Dedifferentiated amniotic fluid mesenchymal stem cell (primary cell): ENCODE measurements around the gene VPS13D.
"Not testable (repeated sequence)": the region's sequence is repeated elsewhere in the genome, so short reads cannot be mapped to it uniquely, and the experiment has no call there.

Experiments
- DNase-seq: peaks from one replicate; pipeline ENCODE4 v3.0.0-alpha.2; 2016; ENCODE audit errors: extremely low spot score

VPS13D gene

DNA sequence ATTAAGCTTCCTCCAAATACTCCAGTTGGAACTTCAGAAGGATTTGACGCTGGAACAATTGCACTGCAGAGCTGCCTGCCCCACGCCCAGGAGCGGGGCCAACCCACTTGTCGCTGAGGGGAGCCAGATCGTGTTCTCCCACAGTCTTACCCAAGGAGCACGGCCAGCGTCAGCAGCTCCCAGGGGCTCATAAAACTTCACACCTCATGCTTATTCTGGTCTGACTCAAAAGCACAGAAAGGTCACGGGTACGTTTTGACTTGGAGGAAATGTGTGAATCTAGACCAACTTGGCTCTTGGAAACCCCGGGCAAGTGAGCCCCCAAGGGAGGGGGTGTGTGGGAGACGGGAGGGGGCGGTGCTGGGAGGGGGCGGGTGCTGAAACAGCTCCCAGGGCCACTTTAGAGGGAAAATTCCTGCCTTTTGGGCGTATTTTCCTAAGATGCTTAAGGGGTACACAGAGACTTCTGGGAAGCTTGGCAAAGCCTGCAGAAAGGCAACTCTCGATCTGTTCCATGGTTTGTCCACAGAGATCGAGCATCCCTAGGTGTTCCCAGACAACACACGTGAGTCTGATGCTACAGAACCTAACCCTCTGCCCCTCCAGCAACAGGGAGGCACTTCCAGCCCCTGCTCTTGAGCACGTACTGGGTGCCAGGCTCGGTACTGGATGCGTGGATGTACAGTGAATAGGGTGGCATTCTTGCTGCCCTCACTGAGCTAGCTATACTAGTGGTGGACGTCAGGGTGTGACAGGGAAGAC is 289.3 kb downstream of the VPS13D start:
- DNase-seq = no peak

GRCh38 chr1:12519693-12520364 is 290.0 kb downstream of the VPS13D start:
- no peak for DNase-seq

- no peak for DNase-seq
These were observed 291.3 kb downstream of the VPS13D start for GRCh38 chr1:12521096-12521495.

DNA sequence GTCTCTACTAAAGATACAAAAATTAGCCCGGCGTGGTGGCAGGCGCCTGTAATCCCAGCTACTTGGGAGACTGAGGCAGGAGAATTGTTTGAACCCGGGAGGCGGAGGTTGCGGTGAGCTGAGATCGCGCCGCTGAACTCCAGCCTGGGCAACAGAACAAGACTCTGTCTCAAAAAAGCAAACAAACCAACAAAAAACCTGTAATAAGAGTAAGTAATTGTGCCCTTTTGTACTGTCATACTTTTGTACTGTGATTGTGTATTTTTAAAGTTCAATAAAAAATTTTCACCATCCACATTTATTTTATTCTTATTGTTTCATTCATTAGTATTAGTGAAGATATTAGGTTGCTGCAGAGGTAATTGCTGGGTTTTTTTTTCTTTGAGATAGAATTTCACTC is 292.9 kb downstream of the VPS13D start:
- DNase-seq = not testable (repeated sequence)

DNA sequence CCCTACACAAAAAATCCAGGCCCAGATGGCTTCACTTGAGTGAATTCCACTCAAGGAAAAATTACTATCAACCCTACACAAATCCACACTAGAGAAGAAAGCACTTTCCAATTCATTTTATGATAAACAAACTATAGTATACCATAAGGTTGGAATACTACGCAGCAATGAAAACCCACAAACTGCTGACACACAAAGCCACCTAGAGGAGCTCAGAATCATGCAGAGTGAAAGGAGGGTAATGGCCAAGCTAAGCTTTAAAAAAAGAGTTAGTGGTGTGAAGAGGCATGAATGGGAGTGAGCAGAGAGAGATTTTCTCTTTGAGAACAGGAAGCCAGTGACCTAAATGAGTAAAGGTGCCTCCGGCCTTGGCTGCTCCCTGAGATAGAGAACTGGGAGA is 294.4 kb downstream of the VPS13D start:
- DNase-seq = no peak

GRCh38 chr1:12525311-12526181 is 295.7 kb downstream of the VPS13D start:
- no peak for DNase-seq

- DNase-seq = no peak
These were observed 297.7 kb downstream of the VPS13D start for GRCh38 chr1:12527564-12527963.

GRCh38 chr1:12528021-12528852 is 298.4 kb downstream of the VPS13D start:
- peak; percentile 15 for DNase-seq

DNA sequence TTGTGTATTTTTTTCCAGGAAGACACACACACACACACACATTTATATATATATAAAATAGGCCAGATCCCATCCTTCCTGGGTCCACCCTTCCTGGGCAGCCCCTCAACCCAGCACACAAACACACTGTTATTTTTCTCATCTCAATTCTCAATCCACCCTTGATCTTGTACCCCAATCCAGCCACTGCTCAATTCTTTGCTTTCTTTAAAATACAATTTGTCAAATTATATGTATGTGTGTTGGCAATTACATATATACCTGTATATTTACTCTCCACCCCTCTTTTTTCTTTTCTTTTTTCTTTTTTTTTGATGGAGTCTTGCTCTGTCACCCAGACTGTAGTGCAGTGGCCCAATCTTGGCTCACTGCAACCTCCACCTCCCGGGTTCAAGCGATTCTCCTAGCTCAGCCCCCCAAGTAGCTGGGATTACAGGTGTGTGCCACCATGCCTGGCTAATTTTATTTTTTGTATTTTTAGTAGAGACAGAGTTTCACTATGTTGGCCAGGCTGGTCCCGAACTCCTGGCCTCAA is 299.9 kb downstream of the VPS13D start:
- DNase-seq = no peak

DNA sequence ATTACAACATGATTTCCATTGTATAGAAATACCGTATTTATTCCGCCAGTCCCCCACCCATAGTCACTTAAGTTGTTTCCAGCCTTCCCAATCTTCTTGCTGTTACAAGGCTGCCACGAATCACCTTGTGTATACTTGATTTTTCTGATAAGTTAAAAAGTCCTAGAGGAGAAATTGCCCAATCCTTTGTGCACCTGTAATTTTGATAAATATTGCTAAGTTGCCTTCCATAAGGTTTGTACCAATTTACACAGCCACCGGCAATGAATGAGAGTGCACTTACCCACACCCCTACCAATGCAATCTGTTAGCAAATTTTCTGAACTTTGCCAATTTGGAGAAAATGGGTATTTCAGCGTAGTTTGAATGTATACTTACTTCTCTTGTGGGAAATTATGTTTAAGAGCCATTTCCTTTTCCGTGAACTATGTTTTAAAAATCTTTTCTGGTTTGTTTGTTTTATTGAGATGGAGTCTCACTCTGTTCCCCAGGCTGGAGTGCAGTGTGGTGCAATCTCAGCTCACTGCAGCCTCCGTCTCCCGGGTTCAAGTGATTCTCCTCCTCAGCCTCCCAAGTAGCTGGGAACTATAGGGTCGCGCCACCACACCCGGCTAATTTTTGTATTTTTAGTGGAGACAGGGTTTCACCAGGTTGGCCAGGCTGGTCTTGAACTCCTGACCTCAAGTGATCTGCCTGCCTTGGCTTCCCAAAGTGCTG is 300.8 kb downstream of the VPS13D start:
- no peak for DNase-seq

DNA sequence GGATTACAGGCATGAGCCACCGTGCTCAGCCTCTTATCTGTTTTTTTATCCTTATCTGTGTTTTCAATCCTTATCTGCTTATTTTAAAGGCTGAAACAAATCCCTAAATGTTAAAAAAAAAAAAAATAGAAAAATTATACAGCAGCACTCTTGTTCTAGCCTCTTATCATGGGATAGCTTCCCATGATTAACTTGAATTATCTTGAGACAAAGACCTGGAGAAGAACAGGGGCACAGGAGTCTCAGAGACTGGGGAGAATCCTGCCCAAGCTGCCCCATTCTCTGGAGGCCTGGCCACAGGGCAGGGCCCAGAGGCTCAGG is 301.3 kb downstream of the VPS13D start:
- no peak for DNase-seq

DNA sequence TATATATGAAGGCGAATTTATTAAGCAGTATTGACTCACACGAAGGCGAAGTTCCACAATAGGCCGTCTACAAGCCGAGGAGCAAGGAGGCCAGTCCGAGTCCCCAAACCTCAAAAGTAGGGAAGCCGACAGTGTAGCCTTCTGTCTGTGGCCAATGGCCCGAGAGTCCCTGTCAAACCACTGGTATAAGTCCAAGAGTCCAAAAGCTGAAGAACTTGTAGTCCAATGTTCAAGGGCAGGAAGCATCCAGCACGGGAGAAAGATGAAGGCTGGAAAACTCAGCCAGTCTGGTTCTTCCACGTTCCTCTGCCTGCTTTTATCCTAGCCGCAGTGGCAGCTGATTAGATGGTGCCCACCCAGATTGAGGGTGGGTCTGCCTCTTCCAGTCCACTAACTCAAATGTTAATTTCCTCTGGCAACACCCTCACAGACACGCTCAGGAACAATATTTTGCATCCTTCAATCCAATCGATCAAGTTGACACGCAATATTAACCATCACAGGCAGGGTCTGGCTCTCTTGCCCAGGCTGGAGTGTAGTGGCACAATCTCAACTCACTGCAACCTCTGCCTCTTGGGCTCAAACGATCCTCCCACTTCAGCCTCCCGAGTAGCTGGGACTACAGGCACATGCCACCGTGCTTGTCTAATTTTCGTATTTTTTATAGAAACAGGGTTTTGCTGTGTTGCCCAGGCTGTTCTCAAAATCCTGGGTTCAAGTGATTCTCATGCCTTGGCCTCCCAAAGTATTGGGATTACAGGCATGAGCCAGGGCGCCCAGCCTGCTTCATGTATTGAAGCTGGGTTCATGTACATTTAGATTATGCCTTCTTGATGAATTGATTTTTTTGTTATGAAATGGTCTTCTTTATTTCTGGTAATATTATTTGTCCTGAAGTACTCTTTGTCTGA is 302.8 kb downstream of the VPS13D start:
- no peak for DNase-seq

DNA sequence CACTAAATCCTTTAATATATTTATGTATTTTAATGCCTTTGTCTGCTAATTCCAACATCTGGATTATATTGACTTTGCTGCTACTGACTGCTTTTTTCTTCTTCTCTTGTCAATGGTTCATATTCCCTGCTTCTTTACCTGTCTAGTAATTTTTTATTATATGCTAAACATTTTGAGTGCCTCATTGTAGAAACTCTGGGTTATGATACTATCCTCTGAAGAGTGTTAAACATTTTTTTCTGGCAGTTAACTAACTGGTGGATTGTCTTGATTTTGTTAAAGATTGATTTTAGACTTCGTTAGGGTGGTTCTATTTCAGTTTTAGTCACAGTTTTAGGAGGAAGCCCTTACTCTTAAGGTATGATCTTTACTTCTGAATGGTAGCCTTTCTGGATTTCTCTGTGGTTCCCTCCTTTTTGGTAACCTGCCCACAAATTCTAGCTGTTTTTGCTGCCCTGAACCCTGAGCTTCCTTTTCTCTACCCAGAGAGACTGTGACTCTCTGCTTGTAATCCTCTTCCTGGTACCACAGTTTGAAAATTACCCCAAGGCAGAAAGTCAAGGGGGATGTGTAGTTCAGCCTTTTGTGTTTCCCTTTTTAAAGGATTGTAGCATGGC is 306.3 kb downstream of the VPS13D start:
- DNase-seq = no peak

- no peak for DNase-seq
These were observed 307.5 kb downstream of the VPS13D start for GRCh38 chr1:12537294-12537693.

GRCh38 chr1:12537906-12538461 is 308.2 kb downstream of the VPS13D start:
- no peak for DNase-seq

- DNase-seq = not testable (repeated sequence)
These were observed 308.7 kb downstream of the VPS13D start for GRCh38 chr1:12538536-12538935.

DNA sequence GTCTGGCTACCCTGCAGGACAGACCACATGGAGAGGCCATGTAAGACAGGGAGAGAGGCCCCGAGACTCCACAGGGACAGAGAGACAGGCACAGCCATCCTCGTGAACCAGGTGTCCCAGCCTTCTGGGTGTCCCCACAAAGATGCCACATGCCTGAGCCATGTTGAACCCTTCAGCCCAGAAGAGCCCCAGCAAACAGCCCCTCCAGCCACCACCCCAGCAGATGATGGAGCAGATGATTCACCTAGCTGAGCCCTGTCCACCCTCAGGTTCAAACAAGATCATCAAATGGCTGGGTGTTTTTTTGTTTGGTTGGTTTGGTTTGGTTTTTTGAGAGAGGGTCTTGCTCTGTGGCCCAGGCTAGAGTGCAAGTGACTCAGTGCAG is 309.5 kb downstream of the VPS13D start:
- no peak for DNase-seq

- DNase-seq = no peak
These were observed 310.1 kb downstream of the VPS13D start for GRCh38 chr1:12539705-12540579.
